GM23248 (cell line): Measurements from ENCODE around the gene PEX12. TPM values are rescaled to one million over a fixed set of nuclear protein-coding genes. Genes with fewer than 3 reads are reported as not detected.
"Not testable (repeated sequence)": the region's sequence is repeated elsewhere in the genome, so short reads cannot be mapped to it uniquely, and the experiment has no call there.

Experiments used
- DNase-seq: peaks from one replicate; pipeline ENCODE4 v3.0.0-alpha.2; 2015
- H2AFZ ChIP-seq: fragments of 200-600 bp; sonication (generic); 2 replicates; pipeline ENCODE4 v1.6.1; 2016; ENCODE audit warnings: antibody characterized with exemption
- H3F3A ChIP-seq: fragments of 200-600 bp; sonication (generic); 2 replicates; pipeline ENCODE4 v1.6.1; 2016; ENCODE audit warnings: mild to moderate bottlenecking, antibody characterized with exemption, mixed run types; ENCODE audit not compliant: insufficient read depth
- H3K27ac ChIP-seq: fragments of 200-600 bp; sonication (generic); 2 replicates; pipeline ENCODE4 v1.5.1; 2016; ENCODE audit warnings: mild to moderate bottlenecking
- H3K27me3 ChIP-seq: fragments of 200-600 bp; sonication (generic); replicated peaks from 2 replicates; pipeline ENCODE4 v1.6.1; 2016; ENCODE audit warnings: mild to moderate bottlenecking; ENCODE audit not compliant: insufficient read depth
- H3K36me3 ChIP-seq: fragments of 200-600 bp; sonication (generic); 2 replicates; pipeline ENCODE4 v1.6.1; 2016; ENCODE audit warnings: low read depth, mild to moderate bottlenecking
- H3K4me1 ChIP-seq: fragments of 200-600 bp; sonication (generic); 2 replicates; pipeline ENCODE4 v1.6.1; 2016; ENCODE audit warnings: mild to moderate bottlenecking; ENCODE audit not compliant: insufficient read depth
- H3K4me2 ChIP-seq: fragments of 200-600 bp; sonication (generic); one replicate; pipeline ENCODE4 v1.6.1; 2016; ENCODE audit warnings: mild to moderate bottlenecking; ENCODE audit not compliant: unreplicated experiment
- H3K4me3 ChIP-seq: fragments of 200-600 bp; sonication (generic); 2 replicates; pipeline ENCODE4 v1.5.1; 2016; ENCODE audit warnings: mild to moderate bottlenecking
- H3K79me2 ChIP-seq: fragments of 200-600 bp; sonication (generic); 2 replicates; pipeline ENCODE4 v1.6.1; 2016; ENCODE audit warnings: mild to moderate bottlenecking; ENCODE audit not compliant: insufficient read depth
- H3K9ac ChIP-seq: fragments of 200-600 bp; sonication (generic); 2 replicates; pipeline ENCODE4 v1.6.1; 2016; ENCODE audit warnings: mild to moderate bottlenecking
- H3K9me2 ChIP-seq: fragments of 200-600 bp; sonication (generic); 2 replicates; pipeline ENCODE4 v1.6.1; 2016; ENCODE audit warnings: mixed run types, mild to moderate bottlenecking, moderate library complexity; ENCODE audit not compliant: insufficient read depth
- H3K9me3 ChIP-seq: fragments of 200-600 bp; sonication (generic); one replicate; pipeline ENCODE4 v1.6.1; 2017; ENCODE audit warnings: low read depth
- H4K20me1 ChIP-seq: fragments of 200-600 bp; sonication (generic); 2 replicates; pipeline ENCODE4 v1.6.0; 2016; ENCODE audit not compliant: insufficient read depth
- EZH2 ChIP-seq: fragments of 200-600 bp; sonication (generic); IDR thresholded peaks from 2 replicates; pipeline ENCODE4 v1.6.1; 2018; ENCODE audit warnings: antibody characterized with exemption, mild to moderate bottlenecking; ENCODE audit not compliant: insufficient read depth, poor library complexity, severe bottlenecking
- EZH2phosphoT487 ChIP-seq: fragments of 200-600 bp; sonication (generic); IDR thresholded peaks from 2 replicates; pipeline ENCODE4 v1.6.1; 2018; ENCODE audit warnings: antibody characterized with exemption, moderate library complexity, mild to moderate bottlenecking, low read depth; ENCODE audit not compliant: insufficient read depth
- WGBS, 2 experiments: methylation state at CpG; one replicate each; pipeline ENCODE4 v1.1.6; 2015 to 2017; ENCODE audit warnings: low lambda C conversion rate in 2 of 2, low coverage in 1 of 2; ENCODE audit errors: missing lambda C conversion rate in 2 of 2; 5-methylcytosine and 5-hydroxymethylcytosine counted together
- in situ Hi-C: fragments of 300-500 bp; cut with MboI; formaldehyde crosslinking; loops from 2 replicates; pipeline ENCODE4 v1.15.0; 2020
- polyA plus RNA-seq: library from polyadenylated mRNA; unstranded; fragments of >200 nt; fragmentation: Nextera tagmentation; extraction: Ambion mirVana; gene quantifications from 2 replicates; pipeline ENCODE4 v1.2.1, GENCODE V29; 2016
- total RNA-seq: library from RNA; depleted of rRNA; stranded (reverse); fragments of >200 nt; shearing (Covaris generic); gene quantifications from 2 replicates; pipeline ENCODE4 v1.2.3, GENCODE V29; 2014

Gene PEX12
- total and polyA plus RNA-seq, 2 experiments from 2014 or later, result 6.3 to 7.9 TPM

- H3K9ac ChIP-seq, result no peak overlapping the region
- no peaks in the 10 kb centered on the region for H3K4me1 ChIP-seq
- DNase-seq, result no peak
- H3K9me3 ChIP-seq, result no peaks in the 10 kb centered on the region
- no peaks in the 10 kb centered on the region for H3K27me3 ChIP-seq
- H3K79me2 ChIP-seq, result peaks cover 51% of the 10 kb centered on the region
- WGBS, 2 experiments, result 98 to 99% methylated on average over 2 of the region's 2 CpGs
- H3K9me2 ChIP-seq, result no peaks in the 10 kb centered on the region
- no peak overlapping the region for H3K4me3 ChIP-seq
- TF ChIP-seq EZH2 (no peak), EZH2phosphoT487 (no peak)
- H3K36me3 ChIP-seq, result 0 out of 2 replicates have a peak, but pooled peaks cover 6% of the 10 kb centered on the region
- no peak overlapping the region for H3K4me2 ChIP-seq
- H3K27ac ChIP-seq, result no peak overlapping the region
- no peaks in the 10 kb centered on the region for H3F3A ChIP-seq
- H4K20me1 ChIP-seq, result no peaks in the 10 kb centered on the region
- in situ Hi-C loops, result loop anchor here (10.0 kb wide), 1 partner anchor 63 kb away; no protein-coding TSS in a partner anchor
- H2AFZ ChIP-seq, result no peak overlapping the region
Observed at GRCh38 chr17:35617505-35617904, 39.1 kb upstream of the PEX12 start.

GRCh38 chr17:35616536-35616935 is 38.2 kb upstream of the PEX12 start:
- H3K27me3 ChIP-seq, result no peaks in the 10 kb centered on the region
- no peaks in the 10 kb centered on the region for H4K20me1 ChIP-seq
- 97 to 99% methylated on average over 7 of the region's 7 CpGs for WGBS, 2 experiments

DNA sequence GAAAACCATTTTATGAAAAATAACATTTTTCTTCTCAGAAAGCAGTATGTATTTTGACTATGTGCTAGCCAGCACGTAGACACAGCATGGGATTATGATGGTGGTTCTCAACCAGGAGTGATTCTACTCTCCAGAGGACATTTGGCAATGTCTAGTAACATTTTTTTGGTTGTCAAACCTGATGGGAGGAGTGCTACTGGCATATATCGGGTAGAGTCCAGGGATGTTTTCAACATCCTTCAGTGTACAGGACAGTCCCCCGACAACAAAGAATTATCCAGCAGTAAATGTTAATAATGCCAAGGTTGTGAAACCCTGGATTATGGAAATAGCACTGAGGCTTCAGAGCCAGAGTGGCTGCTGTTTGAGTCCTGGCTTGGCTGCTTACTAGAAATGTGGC is 36.4 kb upstream of the PEX12 start:
- Histone ChIP-seq H2AFZ (no peak overlapping the region), H3K4me3 (no peak overlapping the region), H3K9me2 (no peaks in the 10 kb centered on the region), H3K4me1 (no peaks in the 10 kb centered on the region), H4K20me1 (no peaks in the 10 kb centered on the region), H3K4me2 (no peak overlapping the region), H3K9ac (no peak overlapping the region), H3K27ac (no peak overlapping the region), H3K79me2 (peaks cover 37% of the 10 kb centered on the region), H3K36me3 (0 out of 2 replicates have a peak, but pooled peaks cover 7% of the 10 kb centered on the region), H3F3A (no peaks in the 10 kb centered on the region), H3K27me3 (no peaks in the 10 kb centered on the region), H3K9me3 (no peaks in the 10 kb centered on the region)
- no peak for DNase-seq
- TF ChIP-seq EZH2 (no peak), EZH2phosphoT487 (no peak)
- 82 to 85% methylated on average over 3 of the region's 3 CpGs for WGBS, 2 experiments
- in situ Hi-C loops, result loop anchor here (10.0 kb wide), 1 partner anchor 60 kb away; no protein-coding TSS in a partner anchor

More at GRCh38 chr17:35616536-35616935, 38.2 kb upstream of the PEX12 start:
- Histone ChIP-seq H3K9me2 (no peaks in the 10 kb centered on the region), H3K36me3 (0 out of 2 replicates have a peak, but pooled peaks cover 2% of the 10 kb centered on the region), H2AFZ (no peak overlapping the region), H3K9me3 (no peaks in the 10 kb centered on the region), H3K4me2 (no peak overlapping the region), H3F3A (no peaks in the 10 kb centered on the region), H3K4me1 (no peaks in the 10 kb centered on the region), H3K4me3 (no peak overlapping the region), H3K27ac (no peak overlapping the region), H3K9ac (no peak overlapping the region), H3K79me2 (peaks cover 48% of the 10 kb centered on the region)
- no peak for DNase-seq
- in situ Hi-C loops, result loop anchor here (10.0 kb wide), 1 partner anchor 62 kb away; no protein-coding TSS in a partner anchor
- TF ChIP-seq EZH2, result no peak
- no peak for TF ChIP-seq EZH2phosphoT487

DNA sequence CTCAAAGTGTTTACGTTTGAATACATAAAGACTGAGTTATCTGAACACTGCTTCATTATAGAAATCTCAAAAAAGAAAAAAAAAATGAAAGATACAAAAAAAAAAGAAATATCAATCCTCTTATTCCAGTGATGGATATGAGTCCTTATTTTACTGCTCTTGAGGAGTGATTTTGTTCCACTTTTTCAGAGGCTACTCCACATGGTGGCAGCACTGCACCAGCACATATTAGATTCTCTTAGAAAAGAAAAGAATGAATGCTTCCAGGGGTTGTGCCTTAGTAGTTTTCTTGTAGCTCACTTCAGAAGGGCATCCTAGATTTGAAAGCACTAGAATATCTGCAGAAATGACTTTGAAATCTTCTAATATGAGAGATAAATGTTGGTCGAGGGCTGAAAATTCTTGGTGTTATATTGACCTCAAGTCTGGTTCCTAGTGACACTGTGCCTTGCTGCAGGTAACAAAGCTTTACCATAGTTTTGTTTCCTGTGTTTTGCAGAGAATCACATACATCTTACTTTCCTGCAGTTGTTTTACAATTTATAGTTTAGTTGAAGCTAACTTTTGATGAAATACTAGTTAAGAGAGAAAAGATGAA is 34.7 kb upstream of the PEX12 start:
- H3K4me2 ChIP-seq, result no peak overlapping the region
- no peak overlapping the region for H2AFZ ChIP-seq
- in situ Hi-C loops, result loop anchor here (10.0 kb wide), 1 partner anchor 58 kb away; no protein-coding TSS in a partner anchor
- H3K27me3 ChIP-seq, result no peaks in the 10 kb centered on the region
- H3K4me3 ChIP-seq, result no peak overlapping the region
- no peak overlapping the region for H3K9ac ChIP-seq
- WGBS, 2 experiments, result 80 to 81% methylated on average over 2 of the region's 2 CpGs
- no peaks in the 10 kb centered on the region for H3K4me1 ChIP-seq
- no peaks in the 10 kb centered on the region for H3K9me3 ChIP-seq
- peak; percentile 64 for DNase-seq
- H3K36me3 ChIP-seq, result peaks cover 20% of the 10 kb centered on the region; the same call in 1 of the 2 replicates
- H3K79me2 ChIP-seq, result peaks cover 32% of the 10 kb centered on the region
- no peaks in the 10 kb centered on the region for H3F3A ChIP-seq
- H4K20me1 ChIP-seq, result no peaks in the 10 kb centered on the region
- H3K9me2 ChIP-seq, result no peaks in the 10 kb centered on the region
- H3K27ac ChIP-seq, result no peak overlapping the region
- no peak for TF ChIP-seq EZH2
- TF ChIP-seq EZH2phosphoT487, result no peak

- H3K4me1 ChIP-seq, H3K27ac ChIP-seq, H4K20me1 ChIP-seq, H2AFZ ChIP-seq, DNase-seq, H3K4me2 ChIP-seq, H3K9me3 ChIP-seq, H3F3A ChIP-seq, H3K9me2 ChIP-seq, H3K4me3 ChIP-seq, H3K9ac ChIP-seq, H3K27me3 ChIP-seq: not testable (repeated sequence)
- 68 to 86% methylated on average over 8 to 12 of the region's 12 CpGs for WGBS, 2 experiments
- H3K36me3 ChIP-seq, result peaks cover 39% of the 10 kb centered on the region
- H3K79me2 ChIP-seq, result peaks cover 33% of the 10 kb centered on the region; the same call in 1 of the 2 replicates
- in situ Hi-C loops, result loop anchor here (10.0 kb wide), 1 partner anchor 56 kb away; no protein-coding TSS in a partner anchor
Observed at GRCh38 chr17:35610746-35611145, 32.4 kb upstream of the PEX12 start.
